HepG2 (cell line): ENCODE results near the gene AAR2. TPM values are rescaled to one million over a fixed set of nuclear protein-coding genes. Genes with fewer than 3 reads are reported as not detected.
A peak's percentile ranks its signal among the peaks of the same experiment; 100 is the strongest.

ENCODE experiments used
- ARID5B ChIP-seq: IDR thresholded peaks from 2 replicates; pipeline ENCODE4 v1.4.0; 2020; ENCODE audit warnings: mild to moderate bottlenecking, missing genetic modification reagents
- CBX2 ChIP-seq, 2 experiments: fragments of 200-600 bp in 1 of 2; sonication (generic); formaldehyde crosslinking in 1 of 2; IDR thresholded peaks; 2 replicates each; pipeline versions ENCODE4 v1.7.0 to v1.8.1; 2018 to 2022; ENCODE audit warnings: low read depth in 2 of 2, low read length in 1 of 2, mild to moderate bottlenecking in 1 of 2, missing genetic modification reagents in 1 of 2
- GRHL1 ChIP-seq: sonication (generic); formaldehyde crosslinking; conservative IDR thresholded peaks from 2 replicates; pipeline ENCODE4 v1.8.0; 2022; ENCODE audit warnings: missing genetic modification reagents
- KAT2B ChIP-seq: fragments of 150-350 bp; IDR thresholded peaks from 2 replicates; pipeline ENCODE4 v1.6.1; 2014; ENCODE audit warnings: low read depth, low read length, borderline replicate concordance
- KAT8 ChIP-seq: IDR thresholded peaks from 2 replicates; pipeline ENCODE4 v1.6.1; 2016; ENCODE audit warnings: missing genetic modification reagents, missing compliant biosample characterization
- MEIS1 ChIP-seq: sonication (generic); formaldehyde crosslinking; IDR thresholded peaks from 2 replicates; pipeline ENCODE4 v1.9.0; 2021; ENCODE audit warnings: mild to moderate bottlenecking, missing genetic modification reagents, moderate library complexity, borderline replicate concordance
- NCOA5 ChIP-seq: sonication (generic); formaldehyde crosslinking; IDR thresholded peaks from 2 replicates; pipeline ENCODE4 v1.4.0; 2020; ENCODE audit warnings: missing genetic modification reagents
- NR2F6 ChIP-seq, 2 experiments: IDR thresholded peaks; 2 replicates each; pipeline ENCODE4 v1.6.1; 2016; ENCODE audit warnings: antibody characterized with exemption in 1 of 2, mild to moderate bottlenecking in 1 of 2
- PAXIP1 ChIP-seq: sonication (generic); formaldehyde crosslinking; conservative IDR thresholded peaks from 2 replicates; pipeline ENCODE4 v1.4.0; 2020; ENCODE audit warnings: mild to moderate bottlenecking, missing genetic modification reagents, moderate library complexity
- PHF5A ChIP-seq: IDR thresholded peaks from one replicate; pipeline ENCODE4 v1.6.1; 2018; ENCODE audit warnings: low read depth, missing genetic modification reagents; ENCODE audit not compliant: unreplicated experiment
- SAP130 ChIP-seq: IDR thresholded peaks from 2 replicates; pipeline ENCODE4 v1.6.1; 2016; ENCODE audit warnings: low read depth
- SIX4 ChIP-seq: sonication (generic); formaldehyde crosslinking; IDR thresholded peaks from 2 replicates; pipeline ENCODE4 v1.4.0; 2020; ENCODE audit warnings: missing genetic modification reagents
- SNRNP70 ChIP-seq: fragments of 200-400 bp; formaldehyde crosslinking; IDR thresholded peaks from 2 replicates; pipeline ENCODE4 v1.6.1; 2017; ENCODE audit warnings: mild to moderate bottlenecking, low read depth, low read length, moderate library complexity
- TAF15 ChIP-seq: fragments of 200-400 bp; formaldehyde crosslinking; IDR thresholded peaks from one replicate; pipeline ENCODE4 v1.6.1; 2018; ENCODE audit warnings: mild to moderate bottlenecking, low read depth, low read length; ENCODE audit not compliant: poor library complexity, severe bottlenecking
- TBP ChIP-seq: sonication (generic); formaldehyde crosslinking; IDR thresholded peaks from 2 replicates; pipeline ENCODE4 v1.5.0; 2020; ENCODE audit warnings: missing genetic modification reagents
- TRIM24 ChIP-seq: sonication (generic); formaldehyde crosslinking; IDR thresholded peaks from 2 replicates; pipeline ENCODE4 v1.8.0; 2022; ENCODE audit warnings: mild to moderate bottlenecking, missing genetic modification reagents
- ZFP1 ChIP-seq: IDR thresholded peaks from 2 replicates; pipeline ENCODE4 v1.6.1; 2016
- ZNF17 ChIP-seq: sonication (generic); formaldehyde crosslinking; IDR thresholded peaks from 2 replicates; pipeline ENCODE4 v1.5.0; 2020; ENCODE audit warnings: mild to moderate bottlenecking, missing genetic modification reagents
- ZNF337 ChIP-seq: sonication (generic); formaldehyde crosslinking; IDR thresholded peaks from 2 replicates; pipeline ENCODE4 v1.5.1; 2020; ENCODE audit warnings: missing genetic modification reagents, low read depth, mild to moderate bottlenecking, borderline replicate concordance
- ZNF576 ChIP-seq: sonication (generic); formaldehyde crosslinking; IDR thresholded peaks from 2 replicates; pipeline ENCODE4 v1.4.0; 2020; ENCODE audit warnings: mild to moderate bottlenecking, missing genetic modification reagents
- ZNF781 ChIP-seq: sonication (generic); formaldehyde crosslinking; IDR thresholded peaks from 2 replicates; pipeline ENCODE4 v1.5.1; 2020; ENCODE audit warnings: borderline replicate concordance, mild to moderate bottlenecking, missing genetic modification reagents; ENCODE audit errors: not compliant biosample characterization
- ZZZ3 ChIP-seq: sonication (generic); formaldehyde crosslinking; IDR thresholded peaks from 2 replicates; pipeline ENCODE4 v1.4.0; 2020; ENCODE audit warnings: missing genetic modification reagents, mild to moderate bottlenecking, borderline replicate concordance
- polyA plus RNA-seq, 8 experiments: library from polyadenylated mRNA; depleted of rRNA in 3 of 8; stranded (reverse) in 7 of 8; unstranded in 1 of 8; fragments of >200 nt; fragmentation: Illumina TruSeq in 4 of 8; extraction: Trizol in 4 of 8; gene quantifications; 2 replicates each; pipeline versions ENCODE4 v1.2.1 to v1.2.3, GENCODE V29; 2011 to 2016; ENCODE audit warnings: low read depth in 4 of 8, missing spikeins in 1 of 8, mixed read lengths in 1 of 8; ENCODE audit not compliant: insufficient read depth in 1 of 8
- total RNA-seq, 5 experiments: library from RNA; depleted of rRNA; stranded (reverse); fragments of >200 nt; fragmentation: Illumina TruSeq; extraction: Trizol; gene quantifications; 2 replicates each; pipeline ENCODE4 v1.2.3, GENCODE V29; 2016; ENCODE audit warnings: low read depth in 1 of 5

Gene AAR2
- total and polyA plus RNA-seq, 2 of the 13 experiments (the other 11 are each of a cell fraction or from before 2014, with no cell fraction given) = 45.2 to 46.2 TPM

GRCh38 chr20:36202891-36203338, 33.4 kb upstream of the AAR2 start (continued):
- TF ChIP-seq ZNF576 (CRISPR knock-in tag) (0 out of 2 replicates have a peak, but pooled peaks have one; percentile 74), SAP130 (CRISPR knock-in tag) (no peak), SIX4 (no peak), ZNF337 (CRISPR knock-in tag) (no peak), MEIS1 (CRISPR knock-in tag) (no peak), ZZZ3 (CRISPR knock-in tag) (no peak), TRIM24 (CRISPR knock-in tag) (no peak), CBX2 (IDR thresholded peaks at IDR 0.05; ENCODE audit: low read depth, low read length) (no peak), CBX2 (CRISPR knock-in tag; IDR thresholded peaks at IDR 0.05; ENCODE audit: low read depth) (no peak), PAXIP1 (0 out of 2 replicates have a peak, but pooled peaks have one; percentile 14), ARID5B (CRISPR knock-in tag) (no peak), PHF5A (CRISPR knock-in tag) (no peak), KAT8 (CRISPR knock-in tag) (0 out of 2 replicates have a peak, but pooled peaks have one; percentile 28), TAF15 (no peak), ZNF17 (CRISPR knock-in tag) (no peak), ZNF781 (no peak), NCOA5 (no peak), SNRNP70 (no peak), ZFP1 (no peak), GRHL1 (CRISPR knock-in tag) (no peak), KAT2B (no peak), NR2F6 (IDR thresholded peaks at IDR 0.05) (no peak), NR2F6 (CRISPR knock-in tag; IDR thresholded peaks at IDR 0.05) (no peak), TBP (CRISPR knock-in tag) (no peak)
